GM18951 (cell line): ENCODE measurements around the gene SPTB.

ENCODE experiments used
- POLR2A ChIP-seq: IDR thresholded peaks from 4 replicates; pipeline ENCODE4 v1.6.1; 2011; ENCODE audit warnings: mild to moderate bottlenecking; ENCODE audit not compliant: insufficient read length, insufficient read depth; ENCODE audit errors: extremely low read depth
- in situ Hi-C: fragments of 300-500 bp; cut with MboI; formaldehyde crosslinking; loops from one replicate; pipeline ENCODE4 v1.12.0; 2022; ENCODE audit warnings: low sequenced_read_pairs, mixed read lengths, inconsistent platforms; ENCODE audit not compliant: unreplicated experiment

The SPTB gene

GRCh38 chr14:64705381-64706118, 174.2 kb downstream of the SPTB start:
- in situ Hi-C loops = no loop called here
- no peak for TF ChIP-seq POLR2A

GRCh38 chr14:64704743-64705380, 174.8 kb downstream of the SPTB start:
- TF ChIP-seq POLR2A = no peak
- in situ Hi-C loops = no loop called here

GRCh38 chr14:64704143-64704742, 175.5 kb downstream of the SPTB start, which contains the start of gene PLEKHG3:
Gene PLEKHG3, plus strand, starts transcription at chr14:64704424. Its CDS starts 23,208 bp downstream, at chr14:64727632.
- in situ Hi-C loops = no loop called here
- TF ChIP-seq POLR2A = no peak

GRCh38 chr14:64703395-64704142, 176.1 kb downstream of the SPTB start:
- in situ Hi-C loops = no loop called here

GRCh38 chr14:64702493-64703394, 177.0 kb downstream of the SPTB start:
- TF ChIP-seq POLR2A = no peak
- in situ Hi-C loops = no loop called here

More at GRCh38 chr14:64703395-64704142, 176.1 kb downstream of the SPTB start:
- TF ChIP-seq POLR2A = no peak

- in situ Hi-C loops = no loop called here
- no peak for TF ChIP-seq POLR2A
These were observed 178.0 kb downstream of the SPTB start for GRCh38 chr14:64701660-64702059.

GRCh38 chr14:64700894-64701293, 178.8 kb downstream of the SPTB start:
- no peak for TF ChIP-seq POLR2A
- in situ Hi-C loops = no loop called here

- TF ChIP-seq POLR2A = no peak
- in situ Hi-C loops = no loop called here
These were observed 179.4 kb downstream of the SPTB start for GRCh38 chr14:64700290-64700689.

- in situ Hi-C loops = no loop called here
- TF ChIP-seq POLR2A = no peak
These were observed 180.8 kb downstream of the SPTB start for GRCh38 chr14:64698903-64699302.

- no peak for TF ChIP-seq POLR2A
- in situ Hi-C loops = no loop called here
These were observed 183.3 kb downstream of the SPTB start for GRCh38 chr14:64696355-64696857.
